Effector memory CD4-positive, alpha-beta T cell (primary cell): ENCODE data around the gene ORC5.

ENCODE experiments used
- DNase-seq, 3 donors: peaks; one replicate each; pipeline ENCODE4 v3.0.0-alpha.2; 2020
- H3K27ac ChIP-seq: 2 replicates; pipeline ENCODE4 v1.7.0; 2013; ENCODE audit warnings: mild to moderate bottlenecking, low read length, moderate library complexity; ENCODE audit not compliant: insufficient read depth, poor library complexity, severe bottlenecking
- H3K27me3 ChIP-seq: replicated peaks from 2 replicates; pipeline ENCODE4 v1.7.0; 2013; ENCODE audit warnings: mild to moderate bottlenecking, low read length; ENCODE audit not compliant: insufficient read depth, control insufficient read depth, poor library complexity, severe bottlenecking
- H3K36me3 ChIP-seq: 2 replicates; pipeline ENCODE4 v1.7.0; 2013; ENCODE audit warnings: mild to moderate bottlenecking, low read length, moderate library complexity; ENCODE audit not compliant: control insufficient read depth, insufficient read depth
- H3K4me1 ChIP-seq: 2 replicates; pipeline ENCODE4 v1.7.0; 2013; ENCODE audit warnings: low read length, mild to moderate bottlenecking; ENCODE audit not compliant: control insufficient read depth, insufficient read depth, poor library complexity, severe bottlenecking
- H3K4me3 ChIP-seq: 2 replicates; pipeline ENCODE4 v1.7.0; 2013; ENCODE audit warnings: low read length, low read depth, mild to moderate bottlenecking; ENCODE audit not compliant: insufficient read depth, poor library complexity, severe bottlenecking
- H3K9me3 ChIP-seq: 2 replicates; pipeline ENCODE4 v1.7.0; 2013; ENCODE audit warnings: mild to moderate bottlenecking, low read length, moderate library complexity; ENCODE audit not compliant: control insufficient read depth

ORC5 gene

GRCh38 chr7:104135760-104136558, 71.9 kb downstream of the ORC5 start:
- H3K27me3 ChIP-seq, result no peaks in the 10 kb centered on the region
- H3K9me3 ChIP-seq, result no peaks in the 10 kb centered on the region
- no peak overlapping the region for H3K27ac ChIP-seq
- no peaks in the 10 kb centered on the region for H3K4me1 ChIP-seq
- H3K4me3 ChIP-seq, result no peak overlapping the region
- no peak for DNase-seq
- H3K36me3 ChIP-seq, result peaks cover 13% of the 10 kb centered on the region

GRCh38 chr7:104133238-104133637, 74.6 kb downstream of the ORC5 start:
- H3K36me3 ChIP-seq, result peaks cover 20% of the 10 kb centered on the region

GRCh38 chr7:104130726-104131125, 77.1 kb downstream of the ORC5 start:
- Histone ChIP-seq H3K27me3 (no peaks in the 10 kb centered on the region), H3K36me3 (peaks cover 18% of the 10 kb centered on the region), H3K27ac (no peak overlapping the region), H3K4me3 (no peak overlapping the region), H3K9me3 (no peaks in the 10 kb centered on the region), H3K4me1 (no peaks in the 10 kb centered on the region)
- DNase-seq, result no peak

More at GRCh38 chr7:104133238-104133637, 74.6 kb downstream of the ORC5 start:
- no peaks in the 10 kb centered on the region for H3K4me1 ChIP-seq
- H3K27me3 ChIP-seq, result no peaks in the 10 kb centered on the region
- H3K4me3 ChIP-seq, result no peak overlapping the region
- H3K9me3 ChIP-seq, result no peaks in the 10 kb centered on the region
- no peak overlapping the region for H3K27ac ChIP-seq
- no peak for DNase-seq

- Histone ChIP-seq H3K27ac (no peak overlapping the region), H3K4me3 (no peak overlapping the region), H3K9me3 (no peaks in the 10 kb centered on the region), H3K36me3 (peaks cover 21% of the 10 kb centered on the region), H3K27me3 (no peaks in the 10 kb centered on the region), H3K4me1 (no peaks in the 10 kb centered on the region)
- DNase-seq, result no peak
Observed at GRCh38 chr7:104127204-104127603, 80.6 kb downstream of the ORC5 start.

- no peaks in the 10 kb centered on the region for H3K4me1 ChIP-seq
- H3K27ac ChIP-seq, result no peak overlapping the region
- H3K36me3 ChIP-seq, result peaks cover 21% of the 10 kb centered on the region
- no peaks in the 10 kb centered on the region for H3K27me3 ChIP-seq
- no peak for DNase-seq
- H3K4me3 ChIP-seq, result no peak overlapping the region
- no peaks in the 10 kb centered on the region for H3K9me3 ChIP-seq
Observed at GRCh38 chr7:104126411-104126841, 81.4 kb downstream of the ORC5 start.

GRCh38 chr7:104124893-104125477, 82.8 kb downstream of the ORC5 start:
- H3K9me3 ChIP-seq, result no peaks in the 10 kb centered on the region
- no peak for DNase-seq
- no peaks in the 10 kb centered on the region for H3K27me3 ChIP-seq
- H3K4me3 ChIP-seq, result no peak overlapping the region
- no peak overlapping the region for H3K27ac ChIP-seq
- no peaks in the 10 kb centered on the region for H3K4me1 ChIP-seq
- peaks cover 17% of the 10 kb centered on the region for H3K36me3 ChIP-seq

- Histone ChIP-seq H3K36me3 (peaks cover 14% of the 10 kb centered on the region), H3K27ac (no peak overlapping the region), H3K27me3 (no peaks in the 10 kb centered on the region), H3K4me1 (no peaks in the 10 kb centered on the region), H3K9me3 (no peaks in the 10 kb centered on the region), H3K4me3 (no peak overlapping the region)
- no peak for DNase-seq
Observed at GRCh38 chr7:104124469-104124868, 83.3 kb downstream of the ORC5 start.

GRCh38 chr7:104123786-104124185, 84.0 kb downstream of the ORC5 start:
- Histone ChIP-seq H3K27ac (no peak overlapping the region), H3K4me1 (no peaks in the 10 kb centered on the region), H3K4me3 (no peak overlapping the region), H3K27me3 (no peaks in the 10 kb centered on the region), H3K36me3 (peaks cover 14% of the 10 kb centered on the region), H3K9me3 (no peaks in the 10 kb centered on the region)
- DNase-seq, result no peak

- DNase-seq, result no peak
- Histone ChIP-seq H3K4me1 (no peaks in the 10 kb centered on the region), H3K27ac (no peak overlapping the region), H3K36me3 (no peaks in the 10 kb centered on the region), H3K27me3 (no peaks in the 10 kb centered on the region), H3K4me3 (no peak overlapping the region), H3K9me3 (no peaks in the 10 kb centered on the region)
Observed at GRCh38 chr7:104113788-104114187, 94.0 kb downstream of the ORC5 start.

- no peaks in the 10 kb centered on the region for H3K27me3 ChIP-seq
- H3K4me1 ChIP-seq, result no peaks in the 10 kb centered on the region
- no peak for DNase-seq
- H3K36me3 ChIP-seq, result no peaks in the 10 kb centered on the region
- no peak overlapping the region for H3K4me3 ChIP-seq
- no peaks in the 10 kb centered on the region for H3K9me3 ChIP-seq
- H3K27ac ChIP-seq, result no peak overlapping the region
Observed at GRCh38 chr7:104112623-104113022, 95.2 kb downstream of the ORC5 start.
